Activated CD8-positive, alpha-beta memory T cell treated with anti-CD3 and anti-CD28 coated beads, Interleukin-2, amount 50 U/mL, for 1 hour (primary cell): ENCODE results near the gene TAF1L.

Experiments used
- DNase-seq: peaks from one replicate; pipeline ENCODE4 v3.0.0-alpha.2; 2020; ENCODE audit errors: extremely low read depth

TAF1L gene

DNA sequence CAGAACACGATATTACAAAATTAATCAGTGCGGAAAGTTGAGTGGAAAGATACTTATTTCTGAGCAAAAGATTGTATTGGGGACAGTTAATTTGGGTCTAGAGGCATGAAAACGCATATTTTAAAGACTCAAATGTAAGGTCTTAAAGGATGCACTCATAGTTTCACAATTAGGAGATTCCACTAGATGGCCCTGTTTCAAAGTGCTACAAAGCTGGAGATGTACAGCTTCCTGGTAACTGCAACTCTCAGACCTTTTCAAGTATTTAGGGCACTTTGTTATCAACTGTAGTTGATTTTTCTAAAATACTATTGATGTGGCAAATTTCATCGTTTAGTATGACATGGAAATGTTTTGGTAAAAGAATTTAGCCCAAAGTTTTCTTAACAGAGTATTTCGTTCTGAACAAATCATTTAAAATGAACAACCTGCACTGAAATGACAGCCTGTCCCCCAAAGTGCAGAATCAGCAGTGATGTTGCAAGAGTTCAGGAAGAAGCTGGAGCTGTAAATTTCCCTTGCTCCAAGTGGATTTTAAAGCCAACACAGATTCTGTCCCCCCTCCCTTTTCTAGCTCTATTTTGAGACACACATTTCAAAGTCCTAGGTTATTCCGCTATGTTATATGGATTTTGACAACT is 46.3 kb downstream of the TAF1L start:
- DNase-seq: no peak

- no peak for DNase-seq
These were observed 47.6 kb downstream of the TAF1L start for GRCh38 chr9:32587901-32588300.

GRCh38 chr9:32584784-32585183 is 50.7 kb downstream of the TAF1L start:
- no peak for DNase-seq

DNA sequence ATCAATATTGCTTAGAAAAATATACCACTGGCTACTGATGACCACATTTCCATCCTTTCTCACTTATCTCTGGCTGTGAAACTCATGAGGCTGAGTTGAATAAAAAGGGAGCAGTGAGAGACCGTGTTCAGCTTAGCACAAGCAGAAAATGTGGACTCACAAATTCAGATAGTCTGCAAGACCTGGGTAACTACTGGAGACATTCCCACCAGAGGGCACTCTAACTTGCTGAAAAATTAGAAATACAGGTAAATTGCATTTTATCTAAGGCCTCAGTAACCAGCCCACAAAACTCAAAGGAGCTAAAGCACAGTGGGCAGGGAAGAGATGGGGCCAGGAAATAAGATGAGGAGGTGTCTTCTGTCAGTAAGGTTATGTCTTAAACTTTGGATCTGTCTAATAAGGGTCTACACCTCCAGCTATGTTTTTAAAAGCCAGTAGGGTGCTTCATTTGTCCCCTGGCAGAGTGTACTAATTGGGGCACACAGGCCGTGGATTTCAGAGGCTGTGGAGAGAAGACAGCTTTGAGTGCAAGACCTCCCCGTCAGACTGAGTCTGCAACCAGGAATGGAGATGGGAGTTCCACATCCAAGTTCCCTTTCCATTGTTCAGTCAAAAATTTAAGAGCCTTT is 53.8 kb downstream of the TAF1L start:
- DNase-seq: no peak

DNA sequence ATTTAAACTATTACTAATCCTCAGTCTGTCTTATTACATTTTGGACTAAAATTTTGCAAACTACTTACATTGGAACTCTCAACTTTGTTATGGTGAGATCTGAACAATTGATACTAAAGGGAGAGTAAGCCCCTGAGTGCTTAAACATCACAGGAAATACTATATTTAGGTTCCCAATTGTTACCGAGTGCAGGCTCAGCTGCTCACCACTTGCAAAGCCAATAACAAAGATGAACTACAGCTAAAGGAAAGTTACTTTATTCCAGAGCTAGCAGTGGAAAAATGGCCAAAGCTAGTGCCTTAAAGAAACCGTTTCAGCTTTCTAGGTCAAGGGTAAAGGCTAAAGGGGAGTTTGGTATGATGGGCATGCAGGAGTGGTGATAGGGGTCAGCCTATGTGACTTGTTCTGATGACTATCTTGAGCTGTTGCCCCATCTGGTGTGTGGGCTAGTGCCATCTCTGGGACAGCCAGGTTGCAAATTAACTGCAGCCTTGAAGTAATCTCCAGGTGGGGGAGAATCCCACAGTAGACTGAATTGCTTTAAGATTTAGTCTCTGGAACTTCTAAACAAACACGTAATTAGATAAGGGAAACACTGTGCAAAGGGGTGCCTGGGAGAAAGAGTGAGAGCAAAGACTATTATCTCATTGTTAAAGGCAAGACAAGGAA is 54.7 kb downstream of the TAF1L start:
- no peak for DNase-seq

DNA sequence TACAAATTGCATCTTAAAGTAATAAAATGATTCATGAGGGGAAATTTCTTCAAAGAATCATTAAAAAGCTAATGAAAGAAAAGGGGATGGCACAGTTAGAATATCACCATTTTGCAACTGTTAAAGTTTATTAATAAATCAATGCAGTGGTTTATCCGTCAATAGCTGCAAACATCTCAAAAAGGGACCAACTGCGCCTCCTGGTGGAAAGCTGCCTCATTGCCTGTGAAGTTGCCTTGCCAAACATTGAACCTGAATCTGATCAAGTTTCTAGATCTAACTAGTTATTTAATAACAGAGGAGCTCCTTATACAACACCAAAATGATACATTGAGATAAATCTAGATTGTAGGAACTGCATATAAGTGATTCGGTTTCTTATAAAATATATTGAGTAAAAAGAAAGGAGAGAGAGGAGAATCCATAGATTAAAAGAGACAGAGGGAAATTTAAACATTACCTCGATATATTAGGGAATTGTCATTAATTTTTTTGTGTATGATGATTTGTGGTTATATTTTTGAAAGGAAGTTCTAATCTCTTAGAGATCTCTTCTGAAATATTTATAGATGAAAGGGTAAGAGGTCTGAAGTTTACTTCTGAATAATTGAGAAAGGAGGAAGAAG is 55.6 kb downstream of the TAF1L start:
- DNase-seq: peak; percentile 43
